KBM-7 (cell line): ENCODE data around the gene LMNB1.
"Not testable (repeated sequence)": the region's sequence is repeated elsewhere in the genome, so short reads cannot be mapped to it uniquely, and the experiment has no call there.

Experiments
- DNase-seq: peaks from one replicate; pipeline ENCODE4 v3.0.0-alpha.2; 2015
- in situ Hi-C: fragments of 300-500 bp; cut with MboI; formaldehyde crosslinking; loops from 2 replicates; pipeline ENCODE4 v1.14.3; 2020; ENCODE audit warnings: low sequenced_read_pairs, low pct_unique_long_range_greater_than_20kb, mixed read lengths

The LMNB1 gene

DNA sequence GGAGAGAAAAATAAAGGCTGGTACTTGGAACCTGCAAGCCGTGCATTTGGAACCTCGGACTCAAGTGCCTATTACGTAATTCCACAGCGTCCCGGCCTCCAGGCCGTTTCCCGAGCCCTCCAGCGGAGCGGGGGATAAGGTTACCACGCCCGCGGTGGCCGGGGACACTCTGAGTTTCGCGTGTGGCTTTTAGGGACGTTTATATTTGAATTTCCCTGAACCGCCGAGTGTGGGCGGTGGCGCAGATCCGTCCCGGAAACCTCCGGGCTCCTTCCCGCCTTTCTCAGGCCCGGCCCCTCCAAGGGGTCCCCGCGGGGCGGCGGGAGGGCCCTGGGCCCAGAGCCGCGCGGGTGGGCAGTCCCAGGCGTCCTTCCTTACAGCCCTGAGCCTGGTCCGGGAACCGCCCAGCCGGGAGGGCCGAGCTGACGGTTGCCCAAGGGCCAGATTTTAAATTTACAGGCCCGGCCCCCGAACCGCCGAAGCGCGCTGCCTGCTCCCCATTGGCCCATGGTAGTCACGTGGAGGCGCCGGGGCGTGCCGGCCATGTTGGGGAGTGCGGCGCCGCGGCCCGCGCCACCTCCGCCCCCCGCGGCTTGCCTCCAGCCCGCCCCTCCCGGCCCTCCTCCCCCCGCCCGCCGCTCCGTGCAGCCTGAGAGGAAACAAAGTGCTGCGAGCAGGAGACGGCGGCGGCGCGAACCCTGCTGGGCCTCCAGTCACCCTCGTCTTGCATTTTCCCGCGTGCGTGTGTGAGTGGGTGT, at the start of gene LMNB1:
LMNB1 (plus strand) TSS at position 638 of the 758 bp plus-strand sequence. CDS start 373 bp downstream, outside the sequence.
- peak; percentile 99 for DNase-seq
- in situ Hi-C loops: no loop called here

GRCh38 chr5:126732716-126733115, 44.2 kb upstream of the LMNB1 start:
- in situ Hi-C loops: no loop called here
- no peak for DNase-seq

GRCh38 chr5:126734573-126734972, 42.4 kb upstream of the LMNB1 start:
- DNase-seq, in situ Hi-C loops: not testable (repeated sequence)

GRCh38 chr5:126736141-126736540, 40.8 kb upstream of the LMNB1 start:
- DNase-seq: no peak
- in situ Hi-C loops: no loop called here

GRCh38 chr5:126741361-126741760, 35.6 kb upstream of the LMNB1 start:
- in situ Hi-C loops: no loop called here
- DNase-seq: no peak

DNA sequence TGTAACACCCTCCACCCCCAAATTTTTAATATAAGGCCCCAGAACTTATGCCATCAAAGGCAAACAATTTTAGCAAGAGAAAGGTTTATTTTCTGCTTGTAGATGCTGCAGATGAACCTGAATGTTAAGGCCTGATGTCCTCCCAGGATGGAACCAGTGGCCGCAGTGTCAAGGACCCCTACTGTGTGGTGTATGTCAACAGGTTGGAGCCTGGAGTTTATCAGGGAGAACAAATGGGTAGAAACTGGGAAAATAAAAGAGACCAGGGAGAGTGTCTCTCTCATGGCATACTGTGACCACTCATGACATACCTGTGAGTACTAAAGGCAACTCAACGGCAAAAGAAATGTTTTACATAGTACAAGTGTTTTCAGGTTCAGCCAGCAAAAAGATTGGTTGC, 34.5 kb upstream of the LMNB1 start:
- in situ Hi-C loops: no loop called here
- DNase-seq: no peak

DNA sequence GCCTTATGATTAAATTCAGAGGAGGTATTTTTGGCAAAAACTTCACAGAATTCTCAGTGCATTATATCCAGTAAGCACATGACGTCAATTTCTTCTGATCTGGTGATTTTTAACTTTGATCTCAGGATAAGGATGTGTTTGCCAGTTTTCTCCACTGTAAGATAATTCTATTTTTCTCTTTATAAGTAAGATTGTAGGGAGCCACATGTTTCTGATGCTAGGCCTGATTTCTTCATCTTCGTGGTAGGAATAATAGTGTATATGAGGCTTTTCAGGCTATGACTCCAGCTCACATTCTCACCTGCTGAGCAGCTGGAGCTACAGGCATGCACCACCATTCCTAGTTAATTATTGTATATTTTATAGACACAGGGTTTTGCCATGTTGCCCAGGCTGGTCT, 32.1 kb upstream of the LMNB1 start:
- no peak for DNase-seq
- in situ Hi-C loops: no loop called here

DNA sequence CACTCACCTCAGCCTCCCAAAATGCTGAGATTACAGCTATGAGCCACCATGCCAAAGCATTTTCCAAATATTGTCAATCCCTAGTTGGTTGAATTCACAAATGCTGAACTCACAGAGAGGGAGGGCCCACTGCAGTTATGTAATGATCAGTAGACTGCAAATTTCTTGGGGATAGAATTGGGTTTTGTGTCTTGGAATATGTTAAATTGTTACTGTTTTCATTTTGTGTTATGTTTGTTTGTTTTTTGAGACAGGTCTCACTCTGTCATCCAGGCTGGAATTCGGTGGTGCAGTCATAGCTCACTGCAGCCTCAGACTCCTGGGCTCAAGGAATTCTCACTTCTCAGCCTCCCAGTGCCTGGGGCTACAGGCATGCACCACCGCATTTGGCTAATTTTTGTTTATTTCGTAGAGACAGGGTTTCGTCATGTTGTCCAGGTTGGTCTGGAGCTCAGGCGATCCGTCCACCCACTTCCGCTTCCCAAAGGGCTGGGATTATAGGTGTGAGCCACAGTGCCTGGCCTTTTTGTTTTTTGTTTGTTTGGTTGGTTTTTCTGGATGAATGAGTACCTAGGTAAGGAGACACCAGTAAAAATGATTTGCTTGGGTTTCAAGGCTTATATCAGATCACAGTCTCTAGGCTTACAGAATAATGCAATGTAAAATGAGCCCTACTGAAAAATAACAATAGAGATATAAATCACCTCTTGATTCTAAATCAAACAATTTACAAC, 31.5 kb upstream of the LMNB1 start:
- no peak for DNase-seq
- in situ Hi-C loops: no loop called here

- DNase-seq: no peak
Observed at GRCh38 chr5:126746290-126746689, 30.6 kb upstream of the LMNB1 start.

GRCh38 chr5:126752081-126752785, 24.7 kb upstream of the LMNB1 start:
- DNase-seq: no peak
- in situ Hi-C loops: no loop called here

More at GRCh38 chr5:126746290-126746689, 30.6 kb upstream of the LMNB1 start:
- in situ Hi-C loops: no loop called here

DNA sequence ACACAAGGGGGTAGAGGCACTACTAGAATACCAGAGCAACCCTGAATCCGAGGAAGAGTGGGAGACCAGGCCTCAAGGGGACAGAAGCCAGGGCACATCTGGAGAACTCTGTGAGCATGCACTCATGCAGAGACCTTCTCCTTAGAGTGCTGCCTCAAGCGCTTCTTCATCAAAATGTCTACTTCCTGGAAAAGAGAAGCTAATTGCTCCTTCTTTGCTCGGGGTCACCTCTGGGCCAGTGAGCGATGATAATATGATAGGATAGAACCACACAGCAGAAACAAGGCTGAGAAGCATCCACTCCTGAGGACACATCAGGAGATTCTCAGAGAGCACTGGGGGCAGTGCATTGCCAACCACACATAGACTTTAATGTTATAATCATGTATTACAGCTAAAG, 23.7 kb upstream of the LMNB1 start:
- in situ Hi-C loops: no loop called here
- DNase-seq: peak; percentile 44

GRCh38 chr5:126754609-126755008, 22.3 kb upstream of the LMNB1 start:
- DNase-seq: no peak
- in situ Hi-C loops: no loop called here

DNA sequence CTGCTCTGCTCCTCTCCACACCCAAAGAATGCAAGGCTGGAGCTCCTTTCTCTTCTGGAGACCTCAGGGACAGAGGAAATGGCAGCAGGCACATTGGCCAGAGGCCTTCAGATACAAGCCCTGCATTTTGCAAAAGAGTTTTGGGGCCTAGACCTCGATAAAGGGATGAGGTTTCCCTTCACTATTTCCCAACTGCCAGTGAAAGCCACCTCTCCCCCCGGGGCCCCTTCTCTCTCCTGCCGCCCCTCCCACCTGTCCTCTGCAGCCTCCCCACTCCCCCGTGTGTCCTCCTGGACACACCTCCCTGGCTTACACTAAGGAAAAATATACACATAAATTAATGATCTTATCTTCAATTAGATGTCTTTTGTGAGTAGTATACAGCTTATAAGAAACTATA, 21.3 kb upstream of the LMNB1 start:
- in situ Hi-C loops: no loop called here
- no peak for DNase-seq

DNA sequence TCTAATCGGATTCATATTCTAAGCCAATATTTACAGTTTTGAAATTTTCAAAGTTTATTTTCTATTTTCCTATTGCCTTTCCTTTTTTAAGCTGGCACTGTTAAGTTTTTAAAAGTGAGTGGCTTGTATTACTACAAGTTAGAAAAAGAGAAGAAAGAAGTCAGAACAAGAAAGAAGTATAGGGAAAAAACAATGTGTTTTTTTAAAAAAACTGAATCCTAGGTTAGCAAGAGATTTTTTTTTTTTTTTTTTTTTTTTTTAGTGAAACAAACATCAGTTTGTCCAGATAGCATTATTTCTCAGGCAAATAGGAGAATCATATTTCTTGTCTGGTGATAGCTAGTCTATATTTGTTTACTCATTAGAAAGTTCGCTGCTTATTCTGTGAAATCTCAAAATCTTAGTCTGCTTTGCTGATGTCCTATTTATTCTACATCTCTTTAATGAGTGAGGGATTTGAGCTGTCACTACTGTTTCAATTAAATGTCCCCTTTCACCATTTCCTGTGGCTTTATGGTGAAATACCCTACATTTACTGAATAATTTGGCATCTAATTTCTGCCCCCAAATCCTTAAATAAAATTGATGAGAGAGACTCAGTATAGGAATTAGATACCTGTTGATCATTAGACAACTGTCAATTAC, 19.1 kb upstream of the LMNB1 start:
- DNase-seq: no peak
- in situ Hi-C loops: no loop called here

- DNase-seq: no peak
- in situ Hi-C loops: no loop called here
Observed at GRCh38 chr5:126763371-126763770, 13.6 kb upstream of the LMNB1 start.

DNA sequence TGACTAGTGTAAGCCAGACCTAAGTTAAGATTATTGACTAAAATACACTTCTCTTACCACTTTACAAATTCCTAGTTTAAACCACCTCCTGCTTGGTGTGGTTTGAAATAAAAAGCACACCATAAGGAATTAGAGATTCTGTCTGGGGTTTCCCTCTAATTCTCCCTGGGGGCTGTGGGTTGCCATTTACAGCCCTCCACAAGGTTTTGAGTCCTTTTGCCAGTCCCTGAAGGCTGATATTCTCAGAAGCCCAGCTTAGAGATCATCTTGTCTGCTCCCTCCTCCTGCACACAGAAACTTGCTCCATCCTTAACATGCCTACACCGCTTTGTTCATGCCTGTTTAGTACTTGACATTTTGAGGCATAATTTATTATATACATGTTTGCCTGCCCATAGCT, 7.2 kb upstream of the LMNB1 start:
- DNase-seq: no peak
- in situ Hi-C loops: no loop called here

- DNase-seq, in situ Hi-C loops: not testable (repeated sequence)
Observed at GRCh38 chr5:126773536-126773935, 3.4 kb upstream of the LMNB1 start.

- in situ Hi-C loops, DNase-seq: not testable (repeated sequence)
Observed at GRCh38 chr5:126774595-126774994, 2.3 kb upstream of the LMNB1 start.

DNA sequence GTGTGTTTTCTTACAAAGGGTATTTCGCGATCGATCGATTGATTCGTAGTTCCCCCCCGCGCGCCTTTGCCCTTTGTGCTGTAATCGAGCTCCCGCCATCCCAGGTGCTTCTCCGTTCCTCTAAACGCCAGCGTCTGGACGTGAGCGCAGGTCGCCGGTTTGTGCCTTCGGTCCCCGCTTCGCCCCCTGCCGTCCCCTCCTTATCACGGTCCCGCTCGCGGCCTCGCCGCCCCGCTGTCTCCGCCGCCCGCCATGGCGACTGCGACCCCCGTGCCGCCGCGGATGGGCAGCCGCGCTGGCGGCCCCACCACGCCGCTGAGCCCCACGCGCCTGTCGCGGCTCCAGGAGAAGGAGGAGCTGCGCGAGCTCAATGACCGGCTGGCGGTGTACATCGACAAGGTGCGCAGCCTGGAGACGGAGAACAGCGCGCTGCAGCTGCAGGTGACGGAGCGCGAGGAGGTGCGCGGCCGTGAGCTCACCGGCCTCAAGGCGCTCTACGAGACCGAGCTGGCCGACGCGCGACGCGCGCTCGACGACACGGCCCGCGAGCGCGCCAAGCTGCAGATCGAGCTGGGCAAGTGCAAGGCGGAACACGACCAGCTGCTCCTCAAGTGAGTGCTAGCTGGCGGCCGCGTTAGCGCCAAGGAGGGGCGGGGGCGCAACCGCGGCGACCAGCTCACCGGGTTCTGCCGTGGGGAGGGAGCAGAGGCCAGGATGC, 480 bp downstream of the LMNB1 start:
- in situ Hi-C loops: no loop called here
- DNase-seq: peak; percentile 59
